ENCODE measurements around the gene PSMB7. TPM values are rescaled to one million over a fixed set of nuclear protein-coding genes. Genes with fewer than 3 reads are reported as not detected.

PSMB7 gene
- total and polyA plus RNA-seq, 2 of the 8 experiments (the other 6 are each of a cell fraction or from before 2014, with no cell fraction given) = 222 to 357 TPM

- Histone ChIP-seq H3K4me2 (ENCODE audit: insufficient read depth in 1 of 2, low read depth in 2 of 2, low read length in 2 of 2) (no peak overlapping the region), H3K36me3 (ENCODE audit: control insufficient read depth in 2 of 4, insufficient read depth in 4 of 4, low read length in 3 of 4) (no peaks in the 10 kb centered on the region), H4K91ac (replicated peaks; ENCODE audit: insufficient read length, low read length) (no peak overlapping the region), H3K14ac (ENCODE audit: insufficient read length) (no peak overlapping the region), H3K27me3 (replicated peaks in 1 of 4; ENCODE audit: control insufficient read depth in 3 of 4, extremely low read depth in 1 of 4, insufficient read depth in 3 of 4, low read length in 3 of 4) (no peaks in the 10 kb centered on the region), H3K4ac (replicated peaks; ENCODE audit: insufficient read length, low read depth, low read length) (no peak overlapping the region), H2BK12ac (ENCODE audit: low read depth, low read length) (0 out of 2 replicates have a peak overlapping the region, but pooled peaks have one; percentile 9), H2BK5ac (ENCODE audit: low read depth, low read length) (no peak overlapping the region), H3K9ac (replicated peaks in 1 of 4; ENCODE audit: extremely low read depth in 1 of 4, low read depth in 3 of 4, low read length in 3 of 4) (no peak overlapping the region), H3K9me3 (ENCODE audit: insufficient read depth in 2 of 2, low read depth in 1 of 2, low read length in 1 of 2) (no peaks in the 10 kb centered on the region), H3K23me2 (ENCODE audit: low read depth, low read length) (no peaks in the 10 kb centered on the region), H3K4me1 (replicated peaks in 1 of 4; ENCODE audit: control insufficient read depth in 3 of 4, insufficient read depth in 4 of 4, low read length in 3 of 4) (peaks cover 0 to 9% (median 3%) of the 10 kb centered on the region in 4 experiments; a peak in 3 of 7 replicates), H2AFZ (ENCODE audit: low read length) (no peak overlapping the region), H3K4me3 (ENCODE audit: extremely low read depth in 1 of 4, insufficient read depth in 2 of 4, low read depth in 3 of 4, low read length in 4 of 4) (no peak overlapping the region), H2AK5ac (ENCODE audit: low read depth, low read length) (no peak overlapping the region), H3K18ac (ENCODE audit: extremely low read depth, low read length) (peak overlapping the region; percentile 48; the same call in 1 of the 2 replicates), H4K8ac (ENCODE audit: extremely low read depth, insufficient read depth, low read length) (no peak overlapping the region), H3K79me1 (ENCODE audit: low read depth, low read length) (no peaks in the 10 kb centered on the region; the same call in 1 of the 2 replicates), H3K27ac (ENCODE audit: low read depth, low read length) (no peak overlapping the region), H3K79me2 (ENCODE audit: control insufficient read depth in 1 of 2, insufficient read depth in 2 of 2, low read length in 2 of 2) (no peaks in the 10 kb centered on the region), H4K20me1 (replicated peaks in 1 of 2; ENCODE audit: control insufficient read depth in 1 of 2, insufficient read depth in 2 of 2, low read length in 2 of 2) (peaks cover 0 to 4% of the 10 kb centered on the region in 2 experiments), H2BK20ac (ENCODE audit: low read length) (no peak overlapping the region), H2BK120ac (replicated peaks; ENCODE audit: low read depth, low read length) (no peak overlapping the region), H4K5ac (ENCODE audit: insufficient read length, low read depth, low read length) (no peak overlapping the region), H3K56ac (replicated peaks; ENCODE audit: insufficient read length, low read depth, low read length) (no peak overlapping the region), H3K23ac (ENCODE audit: insufficient read length) (no peak overlapping the region), H2BK15ac (ENCODE audit: low read length) (no peak overlapping the region)
- DNase-seq (ENCODE audit: low read depth in 1 of 2, low spot score in 2 of 2) (no peak), FAIRE-seq (no peak)
- 90% methylated on average over 20 of the region's 21 CpGs; no CpG with 5 or more reads in 1 of the 2 experiments for WGBS, 2 experiments (ENCODE audit: extremely low coverage in 1 of 2, insufficient coverage in 1 of 2, insufficient read length in 1 of 2, insufficient replicate concordance in 2 of 2, low coverage in 1 of 2, low lambda C conversion rate in 2 of 2, missing lambda C conversion rate in 1 of 2)
- ChIA-PET CTCF (ENCODE audit: partially characterized antibody) (interaction anchor here (0.7 to 2.5 kb wide), 7 partner anchors 10 to 183 kb away, joined by 3 to 9 read pairs (median 4); no protein-coding TSS in a partner anchor), POLR2A (ENCODE audit: partially characterized antibody) (no interaction called here)
- TF ChIP-seq KDM1A (IDR thresholded peaks at IDR 0.05; ENCODE audit: borderline replicate concordance, low read length) = no peak
- TF ChIP-seq MAX (IDR thresholded peaks at IDR 0.05) = no peak
- TF ChIP-seq SUZ12 (IDR thresholded peaks at IDR 0.05; ENCODE audit: low read length) = no peak
- TF ChIP-seq POLR2AphosphoS5 (IDR thresholded peaks at IDR 0.05; ENCODE audit: low read depth, low read length) = no peak
- TF ChIP-seq RAD21 (IDR thresholded peaks at IDR 0.05 in 1 of 2, conservative IDR thresholded peaks at IDR 0.05 in 1 of 2; ENCODE audit: low read depth in 2 of 2, low read length in 2 of 2) = no peak
- no peak for TF ChIP-seq TCF12 (IDR thresholded peaks at IDR 0.05; ENCODE audit: low read depth, low read length)
- no peak for TF ChIP-seq RFX5 (IDR thresholded peaks at IDR 0.05; ENCODE audit: borderline replicate concordance, low read depth, low read length)
These were observed 106.4 kb downstream of the PSMB7 start for GRCh38 chr9:124308606-124309491.

All from H1 (cell line).